LNCAP (cell line): Measurements from ENCODE around the gene SYT12.

Source experiments
- TF ChIP-seq, protein P1 (sequence below): fragments of 450-650 bp; IDR thresholded peaks from 2 replicates; pipeline ENCODE4 v1.5.1; 2017; ENCODE audit warnings: mild to moderate bottlenecking

Gene SYT12

DNA sequence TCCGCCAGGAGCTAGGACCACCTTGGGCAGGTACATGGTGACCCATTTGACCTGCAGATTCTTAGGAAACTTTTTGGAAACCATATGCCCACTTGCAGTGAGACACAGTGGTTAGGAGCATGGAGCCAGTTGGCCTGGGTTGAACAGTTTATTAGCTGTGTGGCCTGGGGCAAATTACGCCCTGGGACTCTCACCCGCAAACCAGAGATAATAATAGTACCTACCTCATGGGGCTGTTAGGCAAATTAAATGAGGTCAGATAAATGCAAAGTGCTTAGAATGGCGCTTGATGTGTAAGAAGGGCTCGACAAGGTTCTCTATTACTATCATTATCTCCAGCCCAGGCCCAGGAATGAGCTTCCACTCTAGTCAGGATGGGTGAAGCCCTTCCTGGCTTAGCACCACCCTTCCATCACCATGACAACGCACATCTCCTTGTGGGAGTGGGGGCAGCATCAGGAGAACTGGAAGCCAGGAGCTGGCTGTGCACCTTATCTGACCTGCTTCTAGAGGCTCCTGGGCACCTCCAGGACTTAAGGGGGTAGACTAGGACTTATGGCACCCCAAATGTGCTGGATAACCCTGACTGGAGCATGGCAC is 5.1 kb downstream of the SYT12 start:
- TF ChIP-seq, protein P1, sequence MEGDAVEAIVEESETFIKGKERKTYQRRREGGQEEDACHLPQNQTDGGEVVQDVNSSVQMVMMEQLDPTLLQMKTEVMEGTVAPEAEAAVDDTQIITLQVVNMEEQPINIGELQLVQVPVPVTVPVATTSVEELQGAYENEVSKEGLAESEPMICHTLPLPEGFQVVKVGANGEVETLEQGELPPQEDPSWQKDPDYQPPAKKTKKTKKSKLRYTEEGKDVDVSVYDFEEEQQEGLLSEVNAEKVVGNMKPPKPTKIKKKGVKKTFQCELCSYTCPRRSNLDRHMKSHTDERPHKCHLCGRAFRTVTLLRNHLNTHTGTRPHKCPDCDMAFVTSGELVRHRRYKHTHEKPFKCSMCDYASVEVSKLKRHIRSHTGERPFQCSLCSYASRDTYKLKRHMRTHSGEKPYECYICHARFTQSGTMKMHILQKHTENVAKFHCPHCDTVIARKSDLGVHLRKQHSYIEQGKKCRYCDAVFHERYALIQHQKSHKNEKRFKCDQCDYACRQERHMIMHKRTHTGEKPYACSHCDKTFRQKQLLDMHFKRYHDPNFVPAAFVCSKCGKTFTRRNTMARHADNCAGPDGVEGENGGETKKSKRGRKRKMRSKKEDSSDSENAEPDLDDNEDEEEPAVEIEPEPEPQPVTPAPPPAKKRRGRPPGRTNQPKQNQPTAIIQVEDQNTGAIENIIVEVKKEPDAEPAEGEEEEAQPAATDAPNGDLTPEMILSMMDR, result no peak

DNA sequence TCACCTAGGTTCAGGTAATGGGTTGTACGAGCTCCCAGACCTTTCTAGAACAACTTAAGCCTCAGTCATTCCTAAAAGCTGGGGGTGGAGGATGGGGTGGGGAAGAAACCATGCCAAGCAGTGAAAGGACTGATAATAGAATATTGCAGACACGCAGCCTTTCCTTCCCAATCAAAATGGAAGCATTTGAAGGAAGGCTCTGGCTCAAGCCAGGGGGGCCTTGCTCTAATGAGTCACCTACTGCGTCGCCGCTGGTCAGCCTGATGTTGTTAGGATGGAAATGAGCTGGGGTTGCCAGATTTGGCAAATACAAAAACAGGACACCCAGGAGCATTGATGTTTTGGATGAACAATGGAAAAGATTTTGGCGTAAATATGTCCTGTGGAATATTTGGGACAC is 6.2 kb downstream of the SYT12 start:
- TF ChIP-seq, protein P1, result no peak

DNA sequence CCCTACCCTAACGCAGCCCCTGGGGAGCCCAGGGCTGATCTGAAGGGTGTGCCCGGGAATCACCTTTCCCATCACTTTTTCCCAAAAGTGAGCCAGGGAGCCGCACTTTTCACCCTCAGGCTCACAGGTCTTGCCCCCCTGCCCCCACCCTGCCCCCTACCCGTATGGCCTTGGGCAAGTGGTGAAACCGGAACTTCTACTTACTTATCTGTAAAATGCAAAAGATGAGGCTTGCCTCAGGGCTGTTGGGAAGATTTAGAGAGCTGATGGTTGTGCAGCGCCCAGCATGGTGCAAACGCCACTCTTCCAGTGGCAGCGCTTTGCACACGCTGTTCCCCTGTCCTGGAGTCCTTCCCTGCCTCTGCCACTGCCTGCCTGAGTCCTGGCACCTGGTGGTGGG is 8.0 kb downstream of the SYT12 start:
- TF ChIP-seq, protein P1, result no peak

DNA sequence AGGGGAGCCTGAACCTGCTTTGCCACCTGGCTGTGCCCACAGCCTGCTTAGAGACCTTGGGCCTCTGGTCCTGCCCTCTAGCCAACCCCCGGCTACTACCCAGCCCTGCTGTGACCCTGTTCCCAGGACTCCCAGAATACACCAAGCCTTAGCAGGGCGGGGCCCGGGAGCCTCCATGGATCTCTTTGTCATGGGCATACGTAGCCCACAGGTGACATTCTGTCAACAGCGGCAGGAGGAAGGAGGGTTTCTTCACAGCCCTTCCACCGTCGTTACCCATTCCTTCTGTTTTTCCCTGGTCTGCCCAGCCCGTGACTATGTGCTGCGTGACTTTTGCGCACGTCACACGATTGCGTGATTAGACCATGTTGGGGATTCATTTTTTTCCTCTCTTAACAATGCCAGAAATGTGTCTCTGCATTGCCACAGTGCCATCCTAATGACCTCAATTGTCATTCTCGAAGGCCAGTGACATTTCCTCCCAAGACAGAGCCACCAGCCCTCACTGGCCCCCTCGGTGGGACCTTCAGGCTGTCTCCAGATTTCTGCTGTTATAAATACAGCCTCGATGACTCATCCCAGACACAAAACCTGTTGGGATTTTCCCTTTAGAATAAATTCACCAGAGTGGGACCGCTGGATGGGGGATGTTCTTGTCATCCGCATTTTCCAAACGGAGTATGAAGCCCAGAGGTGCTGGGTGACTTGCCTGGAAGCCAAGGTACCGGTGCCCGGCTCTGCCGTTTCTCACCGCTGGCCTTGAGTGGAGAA is 9.0 kb downstream of the SYT12 start:
- TF ChIP-seq, protein P1, result no peak

DNA sequence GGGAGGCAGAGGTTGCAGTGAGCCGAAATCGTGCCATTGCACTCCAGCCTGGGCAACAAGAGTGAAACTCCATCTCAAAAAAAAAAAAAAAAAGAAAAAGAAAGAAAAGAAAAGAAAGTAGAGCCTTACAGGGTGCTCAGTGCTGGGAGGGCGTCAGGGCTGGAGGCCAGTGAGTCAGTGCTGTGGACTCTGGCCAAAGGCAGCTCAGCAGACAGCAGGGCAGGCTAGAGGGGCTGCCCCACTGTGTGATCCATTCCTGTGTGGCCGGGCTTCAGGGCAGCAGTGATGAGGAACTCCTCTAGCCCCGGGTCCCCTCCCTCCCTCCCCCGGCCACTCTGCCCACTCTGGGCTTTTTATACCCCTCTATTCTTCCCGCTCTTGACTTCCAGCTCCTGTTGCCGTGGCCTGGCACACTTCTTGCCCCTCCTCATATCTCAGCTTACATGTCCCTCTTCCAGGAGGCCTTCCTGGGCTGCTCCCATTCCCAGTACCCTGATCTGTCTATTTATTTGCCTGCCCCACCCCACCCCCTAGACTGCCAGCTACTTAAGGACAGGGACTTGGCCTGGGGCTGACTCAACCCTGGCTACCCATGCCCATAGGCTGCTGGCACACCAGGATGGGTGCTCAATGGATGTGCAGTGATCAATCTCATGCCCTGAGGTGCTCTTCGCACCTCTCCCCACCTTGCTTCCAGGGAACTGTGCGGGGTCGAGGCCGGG is 10.1 kb downstream of the SYT12 start:
- TF ChIP-seq, protein P1, result no peak

DNA sequence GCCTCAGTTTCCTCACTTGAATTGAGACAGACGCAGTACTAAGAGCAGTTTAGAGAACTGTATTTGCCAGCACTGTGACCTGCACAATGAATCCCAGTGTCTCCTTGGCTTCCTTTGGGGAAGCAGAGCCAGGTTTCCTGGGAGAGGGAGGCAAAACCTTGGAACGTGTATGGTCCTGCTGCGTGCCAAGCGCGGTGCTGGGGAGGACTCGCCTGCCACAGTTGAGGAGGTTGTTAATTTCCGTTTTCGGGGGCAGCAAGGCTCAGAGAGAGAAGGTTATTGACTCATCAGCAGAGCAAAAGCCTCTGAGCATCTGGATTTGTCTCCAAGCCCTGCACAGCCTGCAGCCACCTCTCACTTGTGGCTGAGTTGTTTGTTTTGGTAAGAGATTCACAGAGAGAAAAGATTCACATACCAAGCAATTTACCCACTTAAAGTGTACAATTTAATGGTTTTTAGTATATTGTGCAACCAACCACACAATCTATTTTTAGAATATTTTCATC is 10.8 kb downstream of the SYT12 start:
- TF ChIP-seq, protein P1, result no peak

DNA sequence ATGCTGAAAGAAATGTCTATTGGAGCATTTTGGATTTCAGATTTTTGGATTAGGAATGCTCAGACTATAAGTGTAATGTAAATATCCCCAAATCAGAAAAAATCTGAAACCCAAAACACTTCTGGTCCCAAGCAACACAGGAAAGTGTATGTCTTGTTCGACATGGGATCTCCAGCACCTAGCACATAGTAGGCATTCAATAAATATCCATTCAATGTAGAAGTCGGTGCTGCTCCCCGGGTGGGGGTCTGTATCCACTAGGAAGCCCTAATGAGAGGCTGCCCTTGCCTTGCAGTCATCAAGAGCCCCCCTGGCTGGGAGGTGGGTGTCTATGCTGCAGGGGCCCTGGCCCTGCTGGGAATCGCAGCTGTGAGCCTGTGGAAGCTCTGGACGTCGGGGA is 11.4 kb downstream of the SYT12 start:
- TF ChIP-seq, protein P1, result no peak
